GM18507 (cell line): ENCODE results near the gene PARL.
A peak's percentile ranks its signal among the peaks of the same experiment; 100 is the strongest.

Experiments
- DNase-seq: peaks from one replicate; pipeline ENCODE4 v3.0.0; 2011; ENCODE audit warnings: low read depth; ENCODE audit not compliant: insufficient read length; ENCODE audit errors: extremely low spot score
- FAIRE-seq: peaks from 2 replicates; lab custom pipeline; 2011; peaks lifted over from hg19 to GRCh38; lab: Jason Lieb, UNC

Gene PARL, protein sequence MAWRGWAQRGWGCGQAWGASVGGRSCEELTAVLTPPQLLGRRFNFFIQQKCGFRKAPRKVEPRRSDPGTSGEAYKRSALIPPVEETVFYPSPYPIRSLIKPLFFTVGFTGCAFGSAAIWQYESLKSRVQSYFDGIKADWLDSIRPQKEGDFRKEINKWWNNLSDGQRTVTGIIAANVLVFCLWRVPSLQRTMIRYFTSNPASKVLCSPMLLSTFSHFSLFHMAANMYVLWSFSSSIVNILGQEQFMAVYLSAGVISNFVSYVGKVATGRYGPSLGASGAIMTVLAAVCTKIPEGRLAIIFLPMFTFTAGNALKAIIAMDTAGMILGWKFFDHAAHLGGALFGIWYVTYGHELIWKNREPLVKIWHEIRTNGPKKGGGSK

DNA sequence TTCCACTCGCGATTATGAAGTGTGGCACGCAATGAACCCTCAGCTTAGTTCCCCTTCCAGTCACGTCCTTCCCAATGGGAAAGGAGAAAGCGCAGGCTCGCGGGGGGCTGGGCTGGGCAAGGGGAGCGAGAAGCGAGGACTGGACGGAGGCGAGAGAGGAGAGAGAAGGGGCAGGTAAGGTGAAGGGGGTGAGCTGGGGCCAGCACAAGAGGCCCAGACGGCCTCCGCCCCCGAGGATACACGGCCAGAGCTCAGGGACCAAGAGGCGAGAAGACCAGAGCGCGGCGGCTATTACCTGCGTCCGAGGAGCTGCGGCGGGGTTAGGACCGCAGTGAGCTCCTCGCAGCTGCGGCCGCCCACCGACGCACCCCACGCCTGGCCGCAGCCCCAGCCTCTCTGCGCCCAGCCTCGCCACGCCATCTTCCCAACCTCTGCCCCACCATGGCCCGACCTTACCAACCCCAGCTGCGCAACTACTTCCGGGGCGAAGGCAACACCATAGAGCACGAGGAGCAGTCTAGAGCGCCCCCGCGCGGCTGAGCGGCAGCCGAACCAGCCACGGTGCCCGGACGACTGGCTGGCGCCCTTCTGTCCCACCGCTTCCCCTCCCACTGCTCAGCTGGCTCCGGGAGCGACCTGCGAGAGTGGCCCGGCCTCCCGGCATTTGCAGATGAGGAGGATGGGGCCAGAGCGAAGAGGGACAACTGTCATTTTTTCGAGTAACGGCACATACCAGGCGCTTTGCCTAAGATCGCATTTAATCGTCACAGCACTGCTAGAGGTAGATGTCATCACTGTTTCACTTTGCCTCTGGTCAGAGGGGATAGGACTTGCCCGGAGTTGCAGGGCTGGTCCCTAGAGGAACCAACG is at the start of gene PARL:
Gene PARL, minus strand, starts transcription at position 454 of the 870 bp plus-strand sequence. Its CDS starts 34 bp downstream, at position 420.
- DNase-seq (peak; percentile 90), FAIRE-seq (peak; percentile 85)

DNA sequence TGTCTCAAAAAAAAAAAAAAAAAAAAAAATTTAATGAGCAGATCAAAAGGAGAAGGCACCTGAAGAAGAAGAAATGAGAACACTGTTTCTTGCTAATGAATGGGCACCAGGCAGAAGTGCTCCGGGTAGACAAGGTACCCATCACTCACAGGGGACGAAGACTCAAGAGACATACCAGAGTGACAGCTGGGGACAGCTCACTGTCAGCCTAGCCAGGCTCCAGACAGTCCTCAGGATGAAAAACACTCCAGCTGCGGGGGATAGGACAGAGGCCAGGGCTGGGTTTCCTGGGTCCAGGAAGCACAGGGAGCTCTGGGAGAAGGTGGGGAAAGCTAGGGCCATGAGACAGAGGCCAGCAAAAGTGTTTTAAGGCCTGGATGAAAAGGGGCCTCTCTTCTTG is 48.5 kb upstream of the PARL start:
- FAIRE-seq (no peak), DNase-seq (no peak)

DNA sequence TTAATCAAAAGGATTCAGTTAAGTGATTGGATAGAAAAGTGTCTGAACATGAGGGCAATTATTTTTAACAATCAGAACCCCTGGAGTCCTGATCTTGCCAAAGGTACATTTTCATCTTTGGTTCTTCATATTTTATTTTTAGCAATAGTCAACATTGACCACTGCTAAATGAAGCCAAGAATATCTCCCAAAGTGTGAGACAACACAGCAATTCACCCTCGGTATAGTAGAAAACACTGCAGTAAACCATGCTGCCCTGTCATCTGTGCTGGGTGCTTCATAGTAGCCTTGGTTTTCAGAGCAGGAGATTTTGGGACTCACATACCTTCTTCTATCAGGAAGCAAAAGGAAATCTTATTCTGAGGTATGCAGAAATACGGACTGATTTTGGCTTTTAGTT is 47.2 kb upstream of the PARL start:
- no peak for DNase-seq
- FAIRE-seq: no peak

DNA sequence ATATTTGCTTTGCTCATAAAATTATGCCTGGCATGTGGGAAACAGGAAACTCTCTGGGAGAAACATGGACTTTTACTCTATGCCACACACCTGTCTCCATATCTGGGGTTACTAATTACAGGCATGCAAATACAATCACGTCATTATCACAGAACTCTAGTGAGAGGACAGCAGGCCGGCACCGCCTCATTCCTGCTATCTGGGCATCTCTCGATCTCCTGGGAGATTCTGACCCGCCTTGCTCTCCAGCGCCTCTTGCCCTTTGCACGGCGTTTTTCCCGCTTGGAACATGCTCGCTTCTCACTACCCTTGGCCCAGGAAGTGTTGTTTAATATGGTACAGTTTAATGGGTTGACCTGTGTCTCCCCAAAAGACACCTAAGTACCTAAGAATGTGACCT is 45.4 kb upstream of the PARL start:
- FAIRE-seq (no peak), DNase-seq (no peak)

DNA sequence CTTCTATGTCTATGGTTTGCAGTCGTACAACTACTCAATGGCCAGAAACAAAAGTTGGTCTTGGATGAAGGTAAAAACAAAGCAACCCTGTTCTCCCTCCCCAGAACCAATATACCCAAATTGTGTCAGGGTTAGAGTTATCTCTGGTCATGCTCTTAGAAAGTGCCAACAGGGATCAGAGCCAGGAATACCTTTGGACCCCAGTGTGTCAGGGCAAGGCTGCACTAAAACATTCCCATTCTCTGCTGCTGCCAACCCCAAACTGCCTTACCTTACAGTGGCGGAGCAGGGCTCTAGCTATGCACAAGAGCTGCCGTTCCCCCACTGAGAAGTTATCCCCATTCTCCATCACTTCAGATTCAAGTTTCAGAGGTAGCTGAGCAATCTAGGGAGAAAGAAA is 42.4 kb upstream of the PARL start:
- DNase-seq: no peak
- no peak for FAIRE-seq

DNA sequence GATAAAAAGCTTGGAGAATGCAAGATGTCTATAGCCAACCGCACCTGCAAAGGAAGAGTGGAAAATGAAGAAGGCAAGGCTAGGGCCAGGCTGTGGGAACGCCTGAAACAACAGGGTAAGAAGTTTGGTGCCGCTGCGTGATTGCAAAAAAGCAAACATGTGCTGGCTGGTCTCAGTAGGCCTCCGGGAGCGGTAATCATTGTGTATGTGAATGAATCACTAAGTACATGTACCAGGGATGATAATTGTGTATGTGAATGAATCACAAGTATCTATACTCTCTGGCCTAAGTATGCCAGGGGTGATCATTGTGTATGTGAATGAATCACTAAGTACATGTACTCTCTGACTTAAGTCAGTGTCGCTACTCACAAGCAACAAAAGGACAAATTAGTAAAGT is 40.3 kb upstream of the PARL start:
- DNase-seq: no peak

DNA sequence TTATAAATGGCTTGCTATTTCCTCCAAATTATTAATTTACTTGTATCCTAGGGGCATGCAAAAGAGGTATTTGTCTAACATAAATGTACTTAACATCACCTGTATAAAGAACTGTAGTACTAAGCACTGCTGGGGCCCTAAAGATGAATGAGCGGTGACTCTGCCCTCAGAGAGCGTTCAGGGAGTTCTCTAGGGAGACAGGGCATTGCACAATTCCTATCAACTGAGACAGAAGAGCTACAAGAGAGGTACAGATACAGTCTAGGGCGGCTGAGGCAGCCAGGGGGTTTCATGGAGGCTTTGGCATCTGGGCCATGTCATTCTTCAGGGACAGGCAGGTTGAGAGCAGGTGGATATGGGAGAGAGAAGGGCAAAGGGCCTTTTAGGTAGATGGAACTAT is 39.9 kb upstream of the PARL start:
- FAIRE-seq (no peak), DNase-seq (no peak)

More for the DNA sequence above, 40.3 kb upstream of the PARL start:
- no peak for FAIRE-seq

DNA sequence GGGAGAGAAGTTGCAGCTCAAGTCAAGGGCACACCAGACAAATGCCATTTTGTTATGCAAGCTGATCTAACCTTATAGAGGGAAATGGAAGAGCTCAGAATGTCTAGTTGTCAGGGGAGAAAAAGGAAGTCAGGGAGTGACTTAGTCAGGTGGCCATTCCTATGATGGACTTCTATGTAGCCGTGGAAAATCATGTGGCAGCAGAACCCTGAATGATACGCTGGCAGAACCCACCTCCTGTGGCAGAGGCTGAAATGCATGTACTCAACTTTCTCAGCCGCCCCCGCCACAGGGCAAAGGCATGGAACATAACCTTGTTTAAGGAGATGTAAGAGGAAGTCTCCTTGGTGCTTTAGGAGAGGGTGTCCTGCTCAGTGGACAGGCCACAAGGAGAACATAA is 37.7 kb upstream of the PARL start:
- no peak for FAIRE-seq
- no peak for DNase-seq

DNA sequence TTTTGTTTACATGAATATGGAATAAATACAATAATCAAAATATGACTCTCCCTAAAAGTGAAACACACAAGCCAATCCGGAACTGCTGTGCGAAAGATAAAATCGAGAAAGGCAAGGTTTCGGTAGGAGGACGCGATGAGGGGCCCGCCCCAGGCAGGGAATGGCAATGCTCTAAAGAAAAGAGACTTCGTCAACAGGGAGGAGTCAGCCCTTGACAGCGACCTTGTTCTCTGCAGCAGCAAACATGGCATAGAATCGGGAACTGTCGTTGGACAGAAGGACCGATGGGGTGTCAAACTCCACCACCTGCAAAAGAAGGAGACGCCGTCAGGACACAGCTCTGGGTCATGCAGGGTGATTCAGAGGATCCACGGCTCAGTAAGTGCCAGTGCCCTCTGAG is 36.4 kb upstream of the PARL start:
- DNase-seq: no peak
- FAIRE-seq: no peak

DNA sequence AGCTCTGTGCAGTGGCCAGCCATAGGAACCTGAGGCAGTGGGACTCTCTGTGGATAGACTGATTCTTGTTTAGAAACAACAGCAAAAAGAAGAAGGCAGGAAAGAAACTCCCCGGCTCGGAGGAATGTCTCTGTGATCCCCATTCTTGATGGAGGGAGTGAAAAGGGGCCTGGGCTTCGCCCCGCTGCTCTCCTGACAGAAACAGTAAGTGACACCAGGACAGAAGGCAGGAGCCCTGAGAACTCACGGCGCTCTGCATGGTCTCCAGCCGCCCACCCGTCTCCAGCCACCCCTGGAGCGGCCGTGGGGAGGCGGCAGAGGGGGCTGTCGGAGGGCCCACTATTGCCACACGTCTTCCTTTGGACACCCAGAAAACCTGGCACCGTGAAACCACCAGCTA is 35.7 kb upstream of the PARL start:
- FAIRE-seq: no peak

DNA sequence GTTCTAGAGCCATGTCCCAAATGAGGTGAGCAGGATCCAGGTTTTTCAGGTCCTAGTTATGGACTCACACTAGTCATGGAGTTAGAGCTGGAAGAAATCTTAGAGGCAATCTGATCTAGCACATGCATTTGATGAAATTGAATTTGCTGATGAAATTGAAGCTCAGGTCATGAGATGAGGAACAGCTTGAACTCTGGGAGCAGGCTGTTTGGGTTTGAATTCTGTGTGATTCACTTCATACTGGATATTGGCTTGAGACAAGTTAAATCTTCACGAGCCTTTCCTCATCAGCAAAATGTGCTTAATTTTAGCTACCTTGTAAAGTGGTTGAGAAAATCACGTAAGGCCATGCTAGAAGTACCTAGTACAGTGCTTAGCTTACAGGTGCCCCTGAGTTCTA is 33.5 kb upstream of the PARL start:
- FAIRE-seq (no peak), DNase-seq (no peak)

More for the DNA sequence above, 35.7 kb upstream of the PARL start:
- DNase-seq: no peak

DNA sequence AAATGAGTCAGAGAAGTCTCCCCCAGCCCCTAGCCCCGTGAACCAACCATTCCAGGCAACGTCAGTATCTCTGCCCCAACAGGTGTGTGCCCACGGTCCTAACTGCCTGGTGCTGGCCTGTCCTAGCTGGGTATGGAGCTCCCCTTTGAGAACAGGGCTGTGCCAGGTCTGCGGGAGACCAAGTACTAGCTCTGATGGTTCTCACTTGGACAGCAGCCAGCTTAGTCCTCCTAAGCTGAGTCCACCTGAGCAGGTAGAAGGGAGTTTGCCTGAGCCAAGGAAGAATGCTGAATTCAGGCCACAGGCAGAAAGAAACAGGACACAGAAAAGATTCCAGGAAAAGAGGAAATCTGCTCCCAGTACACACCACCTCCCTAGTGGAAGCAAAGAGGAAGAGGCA is 33.1 kb upstream of the PARL start:
- FAIRE-seq (no peak), DNase-seq (no peak)

DNA sequence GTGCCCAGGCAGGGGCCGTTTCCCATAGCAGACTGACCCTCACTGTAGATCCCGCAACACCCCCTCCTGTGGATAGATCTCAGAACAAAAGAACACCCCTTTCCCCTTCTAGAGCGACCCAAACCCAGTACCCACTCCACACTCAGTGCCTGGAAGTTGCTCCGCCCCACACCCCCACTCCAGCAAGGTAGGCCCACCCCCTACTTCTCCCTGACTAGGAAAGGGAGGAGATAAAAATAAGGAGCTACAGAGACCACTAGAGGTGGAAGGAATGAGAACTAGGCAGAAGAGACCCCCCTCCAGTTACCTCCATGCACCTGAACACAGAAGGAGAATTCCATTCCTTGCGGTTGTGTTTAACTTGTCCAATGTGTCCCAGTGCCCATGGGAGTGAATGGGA is 30.2 kb upstream of the PARL start:
- FAIRE-seq (no peak), DNase-seq (no peak)

DNA sequence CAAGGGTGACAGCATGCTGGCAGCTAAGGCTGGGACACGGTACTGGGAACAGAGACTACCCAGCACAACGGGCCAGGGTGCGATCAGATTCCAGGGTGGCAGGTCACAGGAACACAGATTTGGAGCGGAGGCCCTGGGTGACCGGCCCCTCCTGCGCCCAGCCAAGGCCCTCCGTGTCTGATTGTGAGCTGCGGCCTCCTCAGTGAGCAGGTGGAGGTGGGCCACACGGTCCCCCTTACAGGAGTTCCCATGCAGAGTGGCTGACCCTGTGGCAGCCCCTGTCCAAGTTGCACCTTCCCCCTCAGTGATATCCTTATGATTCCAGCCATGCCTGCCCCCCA is 28.9 kb upstream of the PARL start:
- FAIRE-seq: no peak
- DNase-seq: no peak

DNA sequence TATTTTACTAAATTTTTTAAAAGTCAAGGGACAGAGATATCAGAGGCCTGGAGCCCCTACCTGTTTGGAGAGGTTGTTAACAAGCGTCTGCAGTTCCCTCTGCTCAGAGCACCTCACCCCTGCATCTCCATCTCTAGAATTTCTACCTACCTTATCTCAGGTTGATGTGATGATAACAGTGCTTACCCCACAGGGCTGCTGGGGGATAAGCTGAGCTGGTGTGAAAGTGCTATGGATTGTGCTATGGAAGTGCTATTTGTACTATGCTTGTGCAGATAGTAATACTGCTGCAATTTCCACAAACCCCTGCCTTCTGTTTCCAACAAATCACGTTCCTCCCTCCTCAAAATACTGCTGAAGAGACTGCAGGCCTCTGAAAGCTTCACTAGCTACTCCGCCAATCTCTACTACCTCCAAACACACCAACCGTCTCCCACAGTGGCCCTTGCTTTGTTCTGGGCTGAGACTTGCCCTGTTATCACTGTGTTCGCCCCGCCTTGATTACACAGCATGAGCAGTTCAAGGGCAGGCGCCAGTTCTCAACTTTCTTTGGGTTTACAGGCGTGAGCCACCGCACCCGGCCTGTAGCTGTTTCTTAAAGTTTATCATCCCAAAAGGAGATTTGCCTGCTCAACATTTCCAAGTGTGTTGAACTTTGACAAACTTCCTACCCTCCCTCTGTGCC is 28.4 kb upstream of the PARL start:
- DNase-seq: no peak
- FAIRE-seq: no peak

DNA sequence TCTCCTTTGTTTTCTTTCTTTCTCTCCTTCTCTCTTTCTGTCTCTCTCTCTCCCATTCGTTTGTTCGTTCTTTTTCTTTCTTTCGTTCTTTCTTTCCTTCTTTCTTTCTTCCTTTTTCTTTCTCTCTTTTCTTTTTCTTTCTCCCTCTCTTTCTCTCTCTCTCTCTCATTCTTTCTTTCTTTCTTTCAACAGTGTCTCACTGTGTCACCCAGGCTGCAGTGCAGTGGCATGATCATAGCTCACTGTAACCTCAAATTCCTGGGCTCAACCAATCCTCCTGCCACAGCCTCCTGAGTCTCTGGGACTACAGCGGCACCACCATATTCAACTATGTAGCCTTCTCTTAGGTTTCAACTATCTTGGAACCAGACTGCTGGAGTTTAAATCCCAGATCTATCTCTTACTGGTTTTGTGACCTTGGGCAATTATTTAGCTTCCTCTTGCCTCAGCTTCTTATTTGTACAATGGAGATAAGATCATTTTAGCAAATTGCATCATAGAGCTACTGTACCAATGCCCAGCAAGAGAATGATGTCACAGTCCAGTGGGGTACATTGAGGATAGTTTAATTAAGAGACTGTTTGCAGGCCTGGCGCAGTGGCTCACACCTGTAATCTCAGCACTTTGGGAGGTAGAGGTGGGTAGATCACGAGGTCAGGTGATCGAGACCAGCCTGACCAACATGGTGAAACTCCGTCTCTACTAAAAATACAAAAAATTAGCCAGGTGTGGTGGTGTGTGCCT is 27.3 kb upstream of the PARL start:
- DNase-seq: no peak
- no peak for FAIRE-seq

DNA sequence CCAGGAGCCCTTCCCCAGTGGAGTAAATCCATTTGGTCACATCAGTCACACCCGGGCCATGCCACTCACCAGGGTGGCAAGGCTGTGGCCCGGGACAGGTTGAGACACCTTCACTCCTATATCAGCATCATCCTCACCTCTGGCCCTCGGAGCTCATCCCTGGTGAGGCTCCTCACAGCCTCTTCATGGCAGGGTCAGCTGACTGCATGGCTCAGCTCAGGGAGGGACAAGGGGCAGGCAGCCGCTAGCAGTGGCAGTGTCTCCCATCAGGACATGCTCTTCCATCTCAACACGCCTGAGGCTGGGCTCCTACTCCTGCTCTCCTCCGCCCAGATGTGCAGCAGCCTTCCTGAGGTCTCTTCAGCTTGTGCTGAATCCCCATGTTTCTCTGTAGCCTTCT is 26.4 kb upstream of the PARL start:
- DNase-seq (no peak), FAIRE-seq (no peak)

DNA sequence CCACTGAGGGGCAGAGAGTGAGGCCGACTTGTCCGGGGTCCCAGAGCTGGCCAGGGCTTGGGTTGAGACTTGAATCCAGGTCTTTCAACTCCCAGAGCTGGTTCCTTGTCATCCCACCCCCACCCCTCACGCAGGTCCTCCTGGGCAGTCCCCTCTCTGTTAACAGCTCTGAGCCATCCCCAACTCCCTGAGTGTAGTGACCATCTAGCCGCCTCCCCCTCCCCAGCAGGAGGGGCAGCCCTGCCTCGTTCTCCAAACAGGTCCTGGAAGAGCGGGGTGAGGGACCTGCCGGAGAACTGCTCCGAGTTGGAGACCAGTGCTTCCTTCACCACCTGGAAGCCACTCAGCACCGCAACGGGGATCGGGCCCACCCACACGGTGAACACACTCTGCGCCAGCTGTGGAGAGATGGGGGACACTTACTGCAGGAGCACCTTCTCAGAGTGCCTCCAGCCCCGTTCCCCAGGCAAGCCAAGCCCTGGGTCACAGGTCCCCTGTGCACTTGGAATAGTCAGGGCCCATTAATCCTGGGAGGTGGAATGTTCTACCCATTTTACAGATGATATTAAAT is 24.4 kb upstream of the PARL start:
- DNase-seq: no peak
- FAIRE-seq: no peak

DNA sequence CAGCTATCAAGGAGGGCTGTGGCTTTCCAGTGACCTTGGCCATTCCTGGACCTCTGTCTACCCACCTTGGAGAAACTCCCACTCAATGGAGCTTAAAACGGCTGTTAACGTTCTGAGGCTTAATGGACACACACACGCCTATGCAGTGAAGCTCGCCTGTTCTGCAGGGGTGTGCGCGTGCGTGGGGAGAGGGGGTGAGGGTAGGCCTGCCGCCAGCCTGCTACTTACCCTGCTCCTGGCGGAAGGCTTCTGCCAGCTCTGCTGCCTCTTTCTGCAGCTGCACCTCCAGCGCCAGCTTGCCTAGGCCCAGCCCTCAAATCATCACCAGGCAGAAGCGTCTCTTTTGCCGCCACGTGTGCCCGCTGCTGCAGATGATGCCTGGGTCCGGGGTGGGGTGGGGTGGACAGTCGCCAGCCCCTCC is 23.2 kb upstream of the PARL start:
- no peak for FAIRE-seq
- DNase-seq: no peak
